Upper lobe of right lung (tissue), 1 donor: ENCODE data around the gene KDM7A. TPM values are rescaled to one million over a fixed set of nuclear protein-coding genes. Genes with fewer than 3 reads are reported as not detected.

Source experiments
- ATAC-seq: fragments of 200-7000 bp; cut with Tn5 transposase; one replicate; pipeline ENCODE4 v1.9.1; 2020; ENCODE audit warnings: mild to moderate bottlenecking, moderate library complexity
- DNase-seq: peaks from one replicate; pipeline ENCODE4 v3.0.0-alpha.2; 2020
- H3K27ac ChIP-seq: fragments of 200-600 bp; one replicate; pipeline ENCODE4 v1.8.0; 2022
- H3K27me3 ChIP-seq: fragments of 200-600 bp; one replicate; pipeline ENCODE4 v1.8.0; 2022; ENCODE audit warnings: mild to moderate bottlenecking
- H3K36me3 ChIP-seq: fragments of 200-600 bp; one replicate; pipeline ENCODE4 v1.8.0; 2022
- H3K4me1 ChIP-seq: fragments of 200-600 bp; one replicate; pipeline ENCODE4 v1.8.0; 2022
- H3K4me3 ChIP-seq: fragments of 200-600 bp; one replicate; pipeline ENCODE4 v1.8.0; 2022; ENCODE audit warnings: mild to moderate bottlenecking
- H3K9me3 ChIP-seq: fragments of 200-600 bp; one replicate; pipeline ENCODE4 v1.8.0; 2022
- CTCF ChIP-seq: fragments of 200-600 bp; IDR thresholded peaks from one replicate; pipeline ENCODE4 v1.8.0; 2022; ENCODE audit warnings: antibody characterized with exemption
- intact Hi-C: fragments of 100-400 bp; cut with DNase I; formaldehyde crosslinking; loops from one replicate; pipeline ENCODE4 v1.11.0; 2022
- total RNA-seq: library from RNA; stranded (reverse); fragmentation: NEBNext Ultra II Directional; extraction: Animal tissue kit (Norgen Biotek cat#: 25700); gene quantifications from one replicate; pipeline ENCODE4 v1.2.1, GENCODE V29; 2021
- donor health status: DM: no; HTN: yes; CAD: no; lungs with severe emphysema.

KDM7A gene
- total RNA-seq, 1 donor from 2014 or later = 16.7 TPM

GRCh38 chr7:140061607-140061930 lies 115.2 kb downstream of the KDM7A start:
- peaks cover 43% of the 10 kb centered on the region for H3K4me1 ChIP-seq
- no peak for TF ChIP-seq CTCF
- peak overlapping the region; percentile 82 for H3K4me3 ChIP-seq
- no peaks in the 10 kb centered on the region for H3K9me3 ChIP-seq
- no peak for DNase-seq
- no peak for ATAC-seq
- peak overlapping the region; percentile 96 for H3K27ac ChIP-seq
- H3K36me3 ChIP-seq = peaks cover 2% of the 10 kb centered on the region
- intact Hi-C loops = no loop called here
- H3K27me3 ChIP-seq = no peaks in the 10 kb centered on the region

- intact Hi-C loops = no loop called here
- H3K36me3 ChIP-seq = peaks cover 7% of the 10 kb centered on the region
- ATAC-seq (no peak), DNase-seq (no peak)
- H3K27ac ChIP-seq = peak overlapping the region; percentile 96
- H3K27me3 ChIP-seq = no peaks in the 10 kb centered on the region
- no peak for TF ChIP-seq CTCF
- H3K4me3 ChIP-seq = peak overlapping the region; percentile 82
- no peaks in the 10 kb centered on the region for H3K9me3 ChIP-seq
- peaks cover 48% of the 10 kb centered on the region for H3K4me1 ChIP-seq
These were observed 115.8 kb downstream of the KDM7A start for GRCh38 chr7:140060788-140061606.

GRCh38 chr7:140060243-140060630 lies 116.5 kb downstream of the KDM7A start:
- no peak for ATAC-seq
- no peak for TF ChIP-seq CTCF
- Histone ChIP-seq H3K27me3 (no peaks in the 10 kb centered on the region), H3K4me3 (peak overlapping the region; percentile 82), H3K27ac (peak overlapping the region; percentile 96), H3K9me3 (no peaks in the 10 kb centered on the region), H3K4me1 (peaks cover 48% of the 10 kb centered on the region), H3K36me3 (peaks cover 11% of the 10 kb centered on the region)
- intact Hi-C loops = no loop called here
- no peak for DNase-seq

- peaks cover 51% of the 10 kb centered on the region for H3K4me1 ChIP-seq
- no peaks in the 10 kb centered on the region for H3K9me3 ChIP-seq
- no peak for TF ChIP-seq CTCF
- H3K27ac ChIP-seq = peak overlapping the region; percentile 2
- intact Hi-C loops = no loop called here
- no peak overlapping the region for H3K4me3 ChIP-seq
- H3K27me3 ChIP-seq = no peaks in the 10 kb centered on the region
- H3K36me3 ChIP-seq = peaks cover 18% of the 10 kb centered on the region
- DNase-seq (no peak), ATAC-seq (peak; percentile 3)
These were observed 117.2 kb downstream of the KDM7A start for GRCh38 chr7:140059273-140060242.

GRCh38 chr7:140058517-140058916 lies 118.3 kb downstream of the KDM7A start:
- intact Hi-C loops = no loop called here
- ATAC-seq (no peak), DNase-seq (no peak)
- Histone ChIP-seq H3K9me3 (no peaks in the 10 kb centered on the region), H3K36me3 (peaks cover 28% of the 10 kb centered on the region), H3K27ac (no peak overlapping the region), H3K4me1 (peaks cover 58% of the 10 kb centered on the region), H3K27me3 (no peaks in the 10 kb centered on the region), H3K4me3 (no peak overlapping the region)
- TF ChIP-seq CTCF = no peak
